GM18526 (cell line): ENCODE measurements around the gene JADE2.
A peak's percentile ranks its signal among the peaks of the same experiment; 100 is the strongest.

ENCODE experiments used
- POLR2A ChIP-seq: IDR thresholded peaks from 3 replicates; pipeline ENCODE4 v1.6.1; 2011; ENCODE audit not compliant: insufficient read length; ENCODE audit errors: extremely low read depth

The JADE2 gene

DNA sequence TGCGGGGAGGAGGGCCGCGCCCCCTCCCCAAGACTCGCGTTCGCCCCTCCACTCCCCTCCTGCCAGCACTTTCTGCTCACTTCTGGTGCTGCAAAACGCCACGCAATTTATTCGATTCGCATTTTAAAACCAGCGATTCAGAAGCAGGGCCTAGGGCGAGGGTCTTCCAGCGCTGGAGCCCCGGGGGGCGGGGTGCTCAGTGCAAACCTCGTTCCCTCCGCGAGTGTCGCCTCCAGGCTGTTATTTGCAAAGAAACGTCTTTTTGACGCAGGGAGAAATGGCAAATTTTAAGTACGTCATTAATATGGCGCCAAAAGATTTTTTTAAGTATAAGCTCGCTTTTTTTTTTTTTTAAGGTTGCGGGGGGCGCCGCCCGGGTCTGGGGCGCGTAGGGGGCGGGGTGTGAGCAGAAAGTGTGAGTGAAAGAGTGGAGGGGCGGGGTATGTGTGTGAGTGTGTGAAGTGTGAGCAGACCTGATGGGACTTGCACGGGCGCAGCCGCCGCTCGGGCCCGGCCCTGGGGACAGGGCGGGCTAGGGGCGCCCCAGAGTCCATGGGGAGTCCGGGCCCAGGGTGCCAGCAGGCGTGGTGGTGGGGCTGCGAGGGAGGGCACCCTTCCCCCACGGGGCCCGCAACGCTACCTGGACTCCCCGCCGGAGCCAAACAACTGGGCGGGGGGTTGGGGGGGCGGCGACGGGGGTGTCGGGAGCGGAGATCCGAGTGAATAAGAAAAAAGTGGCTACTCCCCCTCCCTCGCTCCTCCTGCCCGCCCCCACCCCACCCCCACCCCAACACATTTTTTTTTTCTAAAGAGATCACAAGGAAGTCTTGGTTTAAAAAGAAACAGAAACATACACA is at the start of gene JADE2:
Gene JADE2 (plus strand): TSS at position 845 of the 857 bp plus-strand sequence. CDS start 10,188 bp downstream, outside the sequence.
- peak; percentile 54 for TF ChIP-seq POLR2A

DNA sequence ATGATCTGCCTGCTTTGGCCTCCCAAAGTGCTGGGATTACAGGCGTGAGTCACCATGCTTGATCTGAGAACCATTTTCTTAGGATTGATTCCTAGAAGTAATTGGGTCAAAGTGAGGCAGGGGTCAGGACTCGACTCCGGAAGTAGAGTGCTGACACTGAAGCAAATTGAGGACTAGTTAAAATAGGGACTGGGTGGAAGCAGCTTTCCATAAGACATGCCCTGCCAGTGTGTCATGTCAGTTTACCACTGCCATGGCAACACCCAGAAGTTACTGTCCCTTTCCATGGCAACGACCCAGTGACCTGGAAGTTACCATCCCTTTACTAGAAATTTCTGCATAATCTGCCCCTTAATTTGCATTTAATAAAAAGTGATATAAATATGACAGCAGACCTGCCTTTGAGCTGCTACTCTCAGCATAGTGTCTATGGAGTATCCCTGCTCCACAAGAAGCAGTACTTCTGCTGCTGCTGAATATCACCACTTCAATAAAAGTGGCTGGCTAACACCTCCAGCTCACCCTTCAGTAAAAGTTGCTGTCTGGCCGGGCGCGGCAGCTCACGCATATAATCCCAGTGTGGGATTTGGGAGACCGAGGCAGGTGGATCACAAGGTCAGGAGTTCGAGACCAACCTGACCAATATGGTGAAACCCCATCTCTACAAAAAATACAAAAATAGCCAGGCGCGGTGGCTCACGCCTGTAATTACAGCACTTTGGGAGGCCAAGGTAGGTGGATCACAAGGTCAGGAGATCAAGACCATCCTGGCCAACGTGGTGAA is 47.8 kb upstream of the JADE2 start:
- TF ChIP-seq POLR2A: no peak

DNA sequence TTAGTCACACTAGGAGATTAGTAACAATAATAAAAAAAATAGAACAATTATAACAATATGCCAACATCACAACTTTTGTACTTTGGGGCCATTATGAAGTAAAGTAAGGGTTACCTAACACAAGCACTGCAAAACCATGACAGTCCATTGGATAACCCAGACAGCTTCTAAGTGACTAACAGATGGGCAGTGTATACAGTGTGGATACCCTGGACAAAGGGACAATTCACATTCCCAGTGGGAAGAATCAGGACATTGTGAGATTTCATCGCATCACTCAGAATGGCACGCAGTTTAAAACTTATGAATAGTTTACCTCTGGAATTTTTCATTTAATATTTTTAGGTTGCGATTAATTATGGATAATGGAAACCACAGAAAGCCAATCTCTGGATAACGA is 45.6 kb upstream of the JADE2 start:
- TF ChIP-seq POLR2A: no peak

DNA sequence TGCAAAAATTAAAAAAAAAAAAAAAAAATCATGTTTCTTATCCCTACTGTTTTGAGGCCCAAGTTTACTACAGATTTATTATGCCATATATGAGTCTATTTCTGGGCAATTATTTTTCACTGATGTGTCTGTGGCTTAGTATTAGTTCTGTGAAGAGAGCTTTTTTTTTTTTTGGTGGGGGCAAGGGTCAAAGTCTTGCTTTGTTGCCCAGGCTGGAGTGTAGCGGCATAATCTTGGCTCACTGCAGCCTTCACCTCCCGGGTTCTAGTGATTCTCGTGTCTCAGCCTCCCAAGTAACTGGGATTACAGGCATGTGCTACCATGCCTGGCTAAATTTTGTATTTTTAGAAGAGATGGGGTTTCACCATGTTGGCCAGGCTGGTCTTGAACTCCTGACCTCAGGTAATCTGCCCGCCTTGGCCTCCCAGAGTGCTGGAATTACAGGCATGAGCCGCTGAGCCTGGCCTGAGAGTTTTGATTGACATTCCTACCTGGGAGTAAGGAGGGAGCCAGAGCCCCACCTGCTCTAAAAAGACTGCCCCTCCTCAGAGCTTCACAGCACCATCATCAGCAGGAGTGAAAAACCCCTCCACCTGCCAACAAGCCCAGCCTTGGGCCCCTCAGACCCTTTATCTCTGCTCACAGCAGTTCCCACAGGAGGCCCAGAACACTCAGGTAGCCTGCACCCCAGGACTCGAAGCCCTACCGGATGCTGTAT is 36.1 kb upstream of the JADE2 start:
- no peak for TF ChIP-seq POLR2A

DNA sequence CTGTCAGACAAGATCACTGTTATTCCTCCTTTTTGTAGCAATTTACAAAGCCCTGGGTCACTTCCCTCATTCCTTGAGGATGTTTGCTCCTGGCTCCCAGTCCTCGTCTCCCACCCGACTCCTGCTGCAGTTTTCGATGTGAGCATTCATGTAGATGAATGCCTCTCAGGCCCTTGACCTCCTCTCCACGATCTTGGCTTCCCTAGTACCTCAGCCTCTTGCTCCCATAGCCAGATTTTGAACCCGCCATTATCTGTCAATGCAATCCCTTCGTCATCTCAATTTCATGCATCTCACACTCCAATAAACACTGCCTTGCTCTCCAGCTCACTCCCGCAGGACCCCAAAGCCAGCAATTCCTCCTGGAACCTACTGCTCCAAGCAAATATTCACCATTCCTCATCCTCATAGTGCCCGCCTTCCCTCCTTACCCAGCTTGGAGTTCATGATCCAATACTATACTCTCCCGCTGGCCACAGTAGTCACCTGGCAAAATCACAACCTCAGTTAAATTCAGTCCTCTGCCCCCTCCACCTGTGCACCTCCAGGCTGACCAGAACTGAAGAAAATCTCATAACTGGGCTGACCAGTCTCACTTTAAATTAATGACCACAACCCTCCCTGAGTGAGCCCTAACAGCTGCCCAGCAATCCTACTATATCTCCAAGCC is 35.1 kb upstream of the JADE2 start:
- no peak for TF ChIP-seq POLR2A

DNA sequence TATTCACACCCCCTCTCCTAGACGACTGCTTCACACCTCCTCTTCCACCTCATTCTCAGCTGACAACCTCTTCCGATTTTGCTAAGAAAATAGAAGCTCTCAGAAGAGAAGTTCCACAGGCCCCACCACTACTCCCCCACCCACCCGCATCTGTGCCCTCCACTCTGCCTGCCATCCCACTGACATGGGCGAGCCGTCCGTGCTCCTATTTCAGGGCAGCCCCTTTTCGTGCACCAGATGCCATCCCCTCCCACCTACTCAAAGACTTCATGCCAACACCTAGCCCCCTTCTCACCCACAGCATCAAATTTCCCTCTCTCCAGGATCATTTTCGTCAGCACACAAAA is 34.6 kb upstream of the JADE2 start:
- TF ChIP-seq POLR2A: no peak

DNA sequence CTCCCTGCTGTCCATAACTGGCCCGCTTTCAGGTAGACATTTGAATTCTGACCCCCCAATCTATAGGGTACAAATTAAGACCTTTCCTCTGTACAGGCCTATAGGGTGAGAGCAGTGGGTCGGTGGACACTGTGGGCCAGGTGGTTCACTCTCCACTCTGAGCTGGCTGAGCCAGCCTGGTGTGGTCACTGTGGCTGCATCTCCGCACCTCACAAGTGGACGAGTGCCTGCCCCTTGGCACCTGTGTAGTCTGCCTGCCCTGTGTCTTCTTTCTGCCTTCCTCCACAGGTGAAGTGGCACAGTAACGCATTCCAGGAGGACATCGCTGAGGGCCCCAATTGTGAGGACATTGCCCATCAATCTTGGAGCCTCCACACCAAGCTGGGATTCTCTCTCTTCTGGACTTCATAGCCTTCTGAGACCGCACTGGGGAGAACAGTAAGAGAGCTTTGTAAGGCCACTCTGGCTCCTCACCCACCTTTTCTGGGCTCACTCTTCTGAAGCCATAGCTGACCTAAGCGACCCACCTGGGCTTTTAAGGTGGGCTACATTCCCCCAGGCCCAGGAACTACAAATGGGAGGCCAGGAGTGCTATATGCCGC is 33.5 kb upstream of the JADE2 start:
- no peak for TF ChIP-seq POLR2A

DNA sequence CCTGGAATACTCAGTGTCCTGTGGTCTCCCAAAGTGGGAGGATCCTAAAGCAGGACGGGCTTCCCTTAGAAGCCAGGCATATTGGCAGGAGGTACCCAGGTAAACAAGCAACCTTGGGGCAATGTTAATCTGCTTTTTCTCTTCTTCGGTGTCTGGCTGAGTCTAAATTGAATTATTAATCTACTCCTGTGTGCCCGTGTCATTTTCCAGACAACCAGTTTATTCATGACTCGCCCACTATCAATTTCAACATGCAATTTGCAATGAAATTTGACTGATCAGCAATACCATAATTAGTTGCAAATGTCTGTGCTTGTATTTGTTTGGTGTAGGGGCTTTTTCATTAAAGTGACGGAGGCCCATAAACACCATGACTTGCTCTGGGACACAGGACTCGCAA is 32.9 kb upstream of the JADE2 start:
- TF ChIP-seq POLR2A: no peak

DNA sequence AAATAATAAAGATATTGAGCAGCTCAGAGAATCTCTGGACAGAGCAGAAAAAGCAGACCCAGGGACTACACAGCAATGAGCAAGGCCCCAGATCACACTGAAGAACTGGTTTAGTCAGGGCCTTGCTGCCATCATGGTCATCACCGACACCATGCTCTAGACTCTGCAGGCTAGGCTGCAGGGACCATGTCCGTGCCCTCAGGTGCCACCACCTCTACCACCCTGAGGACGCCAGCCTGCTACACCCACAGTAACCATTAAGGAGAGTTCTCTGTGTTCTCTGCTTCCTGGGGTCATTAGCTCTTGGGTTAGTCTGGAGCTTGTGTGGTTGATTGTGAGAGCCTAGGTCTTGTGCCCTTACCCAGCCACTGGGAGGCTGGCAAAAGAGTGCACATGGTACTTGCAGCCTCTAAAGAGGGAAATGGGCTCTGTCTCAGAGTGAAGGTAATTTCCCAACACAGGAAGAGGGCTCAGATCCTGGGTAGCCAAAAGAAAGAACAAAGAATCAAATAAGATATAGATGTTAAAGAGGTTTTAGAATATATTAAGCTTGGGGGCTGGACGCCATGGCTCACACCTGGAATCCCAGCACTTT is 31.9 kb upstream of the JADE2 start:
- TF ChIP-seq POLR2A: no peak

DNA sequence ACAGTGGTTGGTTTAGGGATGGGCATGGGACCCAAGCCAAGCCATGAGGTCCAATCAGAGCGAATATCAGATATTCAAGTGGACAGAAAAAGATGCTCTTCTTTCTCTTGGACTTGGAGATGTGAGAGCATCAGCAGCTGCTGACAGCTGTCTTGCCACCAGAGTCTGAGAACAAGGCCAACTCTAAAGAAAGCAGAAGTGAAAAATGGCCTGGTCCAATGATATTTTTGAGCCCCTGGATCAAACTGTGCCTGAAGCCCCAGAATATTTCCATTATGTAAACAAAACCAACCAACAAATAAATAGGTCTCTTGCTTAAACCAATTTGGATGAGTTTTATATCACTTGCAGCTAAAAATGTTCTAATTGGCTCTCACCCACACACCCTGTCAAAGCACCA is 30.7 kb upstream of the JADE2 start:
- TF ChIP-seq POLR2A: no peak

DNA sequence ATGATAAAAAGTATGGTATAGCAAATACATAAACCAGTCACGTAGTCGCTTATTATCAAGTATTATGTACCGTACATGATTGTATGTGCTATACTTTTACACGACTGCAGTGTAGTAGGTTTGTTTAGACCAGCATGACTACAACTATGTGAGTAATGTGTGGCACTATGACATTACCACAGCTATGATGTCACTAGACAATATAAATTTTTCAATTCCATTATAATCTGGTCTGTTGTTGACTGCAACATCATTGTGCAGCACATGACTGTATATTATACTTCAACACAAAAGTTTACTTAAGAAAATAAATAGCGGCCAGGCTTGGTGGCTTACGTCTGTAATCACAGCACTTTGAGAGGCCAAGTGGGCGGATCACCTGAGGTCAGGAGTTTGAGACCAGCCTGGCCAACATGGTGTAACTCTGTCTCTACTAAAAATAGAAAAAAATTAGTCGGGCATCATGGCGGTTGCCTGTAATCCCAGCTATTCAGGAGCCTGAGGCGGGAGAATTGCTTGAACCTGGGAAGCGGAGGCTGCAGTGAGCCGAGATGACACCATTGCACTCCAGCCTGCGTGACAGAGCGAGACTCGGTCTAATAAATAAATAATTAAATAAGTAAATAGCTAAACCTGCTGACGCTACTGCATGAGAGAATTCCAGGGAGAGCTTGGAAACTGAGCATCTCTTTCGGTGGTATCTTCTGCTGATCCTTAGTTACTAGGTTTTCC is 24.6 kb upstream of the JADE2 start:
- TF ChIP-seq POLR2A: no peak

DNA sequence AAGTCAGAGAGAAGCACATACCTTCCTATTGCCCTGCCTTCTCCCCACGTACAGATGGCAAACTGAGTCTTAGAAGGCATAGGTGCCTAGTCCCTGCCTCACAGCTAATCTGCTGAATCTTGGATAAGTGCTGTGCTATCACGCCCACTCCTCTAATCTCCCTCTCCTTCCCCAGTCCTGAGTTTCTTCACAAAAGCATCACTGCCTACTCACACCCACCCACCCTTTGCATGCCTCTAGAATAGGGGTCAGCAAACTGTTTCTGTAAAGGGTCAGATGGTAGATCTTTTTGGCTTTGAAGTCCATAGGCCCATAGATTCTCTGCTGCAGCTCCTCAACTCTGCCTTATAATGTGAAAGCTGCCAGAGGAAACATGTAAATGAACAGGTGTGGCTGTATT is 23.2 kb upstream of the JADE2 start:
- TF ChIP-seq POLR2A: no peak

DNA sequence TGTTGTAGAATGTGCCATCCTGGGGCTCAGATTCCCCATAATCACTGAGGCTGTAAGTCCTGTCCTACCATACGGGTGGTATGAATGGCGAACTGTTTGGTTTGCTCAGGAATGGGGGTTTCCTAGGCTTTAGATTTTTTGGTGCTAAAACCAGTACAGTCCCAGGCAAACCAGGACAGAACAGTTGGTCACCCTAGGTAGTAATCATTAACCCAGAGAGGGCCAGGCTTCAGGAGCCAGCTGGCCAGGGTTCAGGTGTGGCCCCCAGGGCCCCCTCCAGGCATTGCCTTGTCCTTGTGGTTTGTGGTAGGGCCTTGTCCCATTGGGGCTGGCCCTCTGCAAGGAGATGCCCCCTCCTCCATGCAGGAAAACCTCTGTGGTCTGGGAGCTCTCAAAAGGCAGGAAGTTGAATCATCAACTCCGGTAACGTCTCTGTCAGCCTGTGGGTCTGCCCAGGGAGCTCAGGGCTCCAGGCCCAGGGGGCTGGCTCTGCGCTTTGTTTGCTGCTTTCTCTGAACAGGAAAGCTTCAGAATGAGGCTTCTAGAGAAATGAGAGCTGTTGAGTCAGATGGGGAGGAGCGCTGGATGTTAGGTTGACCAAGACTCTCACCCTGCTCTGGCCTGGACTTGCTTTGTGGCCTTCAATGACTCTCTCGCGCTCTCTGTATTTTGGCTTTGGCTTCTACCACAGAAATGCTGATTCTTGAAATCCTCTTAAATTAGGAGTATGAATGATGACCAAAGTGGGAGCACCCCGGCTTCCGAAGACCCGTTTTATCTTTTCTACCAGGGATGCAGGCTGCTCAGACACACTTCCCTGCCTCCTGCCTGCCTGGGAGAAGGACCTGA is 22.2 kb upstream of the JADE2 start:
- TF ChIP-seq POLR2A: peak; percentile 42
